ENCODE results near the gene DUOX2.
"Not testable (repeated sequence)": the region's sequence is repeated elsewhere in the genome, so short reads cannot be mapped to it uniquely, and the experiment has no call there.

DUOX2 gene

GRCh38 chr15:45073602-45074001 is 40.4 kb downstream of the DUOX2 start:
- DNase-seq (ENCODE audit: low spot score) = not testable (repeated sequence)

GRCh38 chr15:45069942-45070360 is 44.0 kb downstream of the DUOX2 start:
- not testable (repeated sequence) for DNase-seq (ENCODE audit: low spot score)

- no peak for DNase-seq (ENCODE audit: low spot score)
Measured at GRCh38 chr15:45064386-45064785, 49.6 kb downstream of the DUOX2 start.

- DNase-seq (ENCODE audit: low spot score) = not testable (repeated sequence)
Measured at GRCh38 chr15:45062301-45062700, 51.7 kb downstream of the DUOX2 start.

GRCh38 chr15:45058690-45059675 is 55.0 kb downstream of the DUOX2 start:
- DNase-seq (ENCODE audit: low spot score) = not testable (repeated sequence)

- DNase-seq (ENCODE audit: low spot score) = not testable (repeated sequence)
Measured at GRCh38 chr15:45052676-45053075, 61.3 kb downstream of the DUOX2 start.

- DNase-seq (ENCODE audit: low spot score) = no peak
Measured at GRCh38 chr15:45050587-45050986, 63.4 kb downstream of the DUOX2 start.

GRCh38 chr15:45048794-45049631 is 65.0 kb downstream of the DUOX2 start:
- DNase-seq (ENCODE audit: low spot score) = no peak

- not testable (repeated sequence) for DNase-seq (ENCODE audit: low spot score)
Measured at GRCh38 chr15:45048449-45048793, 65.6 kb downstream of the DUOX2 start.

GRCh38 chr15:45044270-45044669 is 69.7 kb downstream of the DUOX2 start:
- not testable (repeated sequence) for DNase-seq (ENCODE audit: low spot score)

GRCh38 chr15:45042859-45043258 is 71.1 kb downstream of the DUOX2 start:
- not testable (repeated sequence) for DNase-seq (ENCODE audit: low spot score)

All from COLO829 (cell line).